Hepatocyte (in vitro differentiated cells): ENCODE data around the gene ADAMTS9. TPM values are rescaled to one million over a fixed set of nuclear protein-coding genes. Genes with fewer than 3 reads are reported as not detected.

Experiments
- DNase-seq: peaks from one replicate; pipeline ENCODE4 v3.0.0-alpha.2; 2016; ENCODE audit warnings: low spot score
- H2AFZ ChIP-seq: fragments of 200-600 bp; sonication (generic); 2 replicates; pipeline ENCODE4 v1.6.0; 2016; ENCODE audit warnings: antibody characterized with exemption, mild to moderate bottlenecking
- H3K27ac ChIP-seq: fragments of 200-600 bp; sonication (generic); 2 replicates; pipeline ENCODE4 v1.5.1; 2016; ENCODE audit warnings: mild to moderate bottlenecking
- H3K27me3 ChIP-seq: fragments of 200-600 bp; sonication (generic); 2 replicates; pipeline ENCODE4 v1.6.1; 2016
- H3K36me3 ChIP-seq: fragments of 200-600 bp; sonication (generic); replicated peaks from 2 replicates; pipeline ENCODE4 v1.5.1; 2016; ENCODE audit warnings: low read depth; ENCODE audit not compliant: insufficient read depth
- H3K4me1 ChIP-seq: fragments of 200-600 bp; sonication (generic); 2 replicates; pipeline ENCODE4 v1.5.1; 2016; ENCODE audit warnings: mild to moderate bottlenecking, moderate library complexity; ENCODE audit not compliant: insufficient read depth
- H3K4me2 ChIP-seq: fragments of 200-600 bp; sonication (generic); 2 replicates; pipeline ENCODE4 v1.6.0; 2016
- H3K4me3 ChIP-seq: fragments of 200-600 bp; sonication (generic); 2 replicates; pipeline ENCODE4 v1.5.1; 2016; ENCODE audit warnings: mild to moderate bottlenecking
- H3K79me2 ChIP-seq: fragments of 200-600 bp; sonication (generic); 2 replicates; pipeline ENCODE4 v1.6.0; 2017; ENCODE audit warnings: mild to moderate bottlenecking
- H3K9me2 ChIP-seq: fragments of 200-600 bp; sonication (generic); replicated peaks from 2 replicates; pipeline ENCODE4 v1.6.0; 2017; ENCODE audit warnings: mild to moderate bottlenecking; ENCODE audit not compliant: insufficient read depth
- H3K9me3 ChIP-seq: fragments of 200-600 bp; sonication (generic); 2 replicates; pipeline ENCODE4 v1.5.1; 2016; ENCODE audit warnings: low read depth, mild to moderate bottlenecking
- H4K20me1 ChIP-seq: fragments of 200-600 bp; sonication (generic); 2 replicates; pipeline ENCODE4 v1.6.0; 2016; ENCODE audit warnings: mild to moderate bottlenecking; ENCODE audit not compliant: insufficient read depth, poor library complexity, severe bottlenecking
- EZH2 ChIP-seq: fragments of 200-600 bp; sonication (generic); IDR thresholded peaks from 2 replicates; pipeline ENCODE4 v1.6.1; 2016; ENCODE audit warnings: antibody characterized with exemption, mild to moderate bottlenecking, borderline replicate concordance
- EZH2phosphoT487 ChIP-seq: fragments of 200-600 bp; sonication (generic); IDR thresholded peaks from one replicate; pipeline ENCODE4 v1.6.1; 2018; ENCODE audit warnings: antibody characterized with exemption, mild to moderate bottlenecking, low read depth, moderate library complexity; ENCODE audit not compliant: unreplicated experiment, severe bottlenecking
- WGBS: methylation state at CpG from one replicate; pipeline ENCODE4 v1.1.6; 2016; ENCODE audit warnings: low lambda C conversion rate; ENCODE audit errors: missing lambda C conversion rate; 5-methylcytosine and 5-hydroxymethylcytosine counted together
- polyA plus RNA-seq: library from polyadenylated mRNA; unstranded; fragments of >200 nt; fragmentation: Nextera tagmentation; extraction: Ambion mirVana; gene quantifications from 2 replicates; pipeline ENCODE4 v1.2.1, GENCODE V29; 2016
- total RNA-seq: library from RNA; depleted of rRNA; stranded (reverse); fragments of >200 nt; gene quantifications from 2 replicates; pipeline ENCODE4 v1.2.3, GENCODE V29; 2014
- TF ChIP-seq, protein P1 (sequence below): fragments of 200-600 bp; sonication (generic); IDR thresholded peaks from 2 replicates; pipeline ENCODE4 v1.5.1; 2016; ENCODE audit warnings: antibody characterized with exemption, mild to moderate bottlenecking; ENCODE audit not compliant: poor library complexity

The ADAMTS9 gene
- total and polyA plus RNA-seq, 2 experiments from 2014 or later = 56.9 to 145 TPM

DNA sequence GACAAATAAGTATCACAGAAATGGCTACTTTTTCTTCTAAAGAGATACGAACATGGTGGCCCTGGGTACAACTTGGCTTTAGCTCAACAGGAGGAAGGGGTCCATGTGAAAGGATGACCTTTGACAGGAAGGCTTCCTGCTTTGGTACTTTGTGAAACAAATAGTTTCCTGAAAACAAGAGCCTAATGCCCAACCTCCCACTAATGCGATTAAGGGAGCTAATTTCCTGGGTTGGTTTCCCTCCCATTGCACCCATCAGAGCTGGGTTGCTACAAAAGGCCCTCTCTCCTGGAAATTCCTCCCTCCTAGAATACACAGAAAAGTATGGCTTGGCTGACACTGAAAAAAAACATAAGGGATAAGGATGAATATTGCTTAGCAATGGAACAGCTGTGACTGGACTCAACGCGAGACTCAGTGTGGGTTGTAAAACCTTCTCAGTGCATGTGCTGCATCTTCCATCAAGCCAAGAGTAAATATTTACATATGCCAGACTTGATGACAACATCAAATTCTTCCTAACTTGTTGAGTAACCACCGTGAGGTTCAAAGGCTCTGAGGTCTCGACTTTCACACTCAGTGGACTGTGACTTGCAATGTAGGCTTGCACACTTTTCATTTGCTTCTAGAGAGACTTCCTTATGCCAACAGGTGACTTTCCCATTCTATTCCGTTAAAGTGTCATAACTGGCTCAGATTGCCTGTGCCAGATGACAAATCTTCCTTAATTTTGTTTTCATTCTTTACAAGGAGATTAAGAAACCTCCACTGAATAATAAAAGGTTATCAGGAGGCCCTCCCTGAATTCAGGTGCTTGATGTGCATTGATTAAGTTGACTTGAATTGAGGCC lies 60.1 kb downstream of the ADAMTS9 start:
- no peak for TF ChIP-seq EZH2phosphoT487
- TF ChIP-seq, protein P1, sequence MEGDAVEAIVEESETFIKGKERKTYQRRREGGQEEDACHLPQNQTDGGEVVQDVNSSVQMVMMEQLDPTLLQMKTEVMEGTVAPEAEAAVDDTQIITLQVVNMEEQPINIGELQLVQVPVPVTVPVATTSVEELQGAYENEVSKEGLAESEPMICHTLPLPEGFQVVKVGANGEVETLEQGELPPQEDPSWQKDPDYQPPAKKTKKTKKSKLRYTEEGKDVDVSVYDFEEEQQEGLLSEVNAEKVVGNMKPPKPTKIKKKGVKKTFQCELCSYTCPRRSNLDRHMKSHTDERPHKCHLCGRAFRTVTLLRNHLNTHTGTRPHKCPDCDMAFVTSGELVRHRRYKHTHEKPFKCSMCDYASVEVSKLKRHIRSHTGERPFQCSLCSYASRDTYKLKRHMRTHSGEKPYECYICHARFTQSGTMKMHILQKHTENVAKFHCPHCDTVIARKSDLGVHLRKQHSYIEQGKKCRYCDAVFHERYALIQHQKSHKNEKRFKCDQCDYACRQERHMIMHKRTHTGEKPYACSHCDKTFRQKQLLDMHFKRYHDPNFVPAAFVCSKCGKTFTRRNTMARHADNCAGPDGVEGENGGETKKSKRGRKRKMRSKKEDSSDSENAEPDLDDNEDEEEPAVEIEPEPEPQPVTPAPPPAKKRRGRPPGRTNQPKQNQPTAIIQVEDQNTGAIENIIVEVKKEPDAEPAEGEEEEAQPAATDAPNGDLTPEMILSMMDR = no peak
- TF ChIP-seq EZH2 = no peak
- H3K79me2 ChIP-seq = no peaks in the 10 kb centered on the region
- no peaks in the 10 kb centered on the region for H3K9me2 ChIP-seq
- H3K4me1 ChIP-seq = no peaks in the 10 kb centered on the region
- no peak overlapping the region for H2AFZ ChIP-seq
- H3K4me3 ChIP-seq = no peak overlapping the region
- peak; percentile 78 for DNase-seq
- H3K36me3 ChIP-seq = no peaks in the 10 kb centered on the region
- H3K4me2 ChIP-seq = no peak overlapping the region
- peak overlapping the region; percentile 22 for H3K27ac ChIP-seq
- no peaks in the 10 kb centered on the region for H4K20me1 ChIP-seq
- WGBS = 54% methylated on average over 7 of the region's 7 CpGs
- H3K9me3 ChIP-seq = no peaks in the 10 kb centered on the region
- no peaks in the 10 kb centered on the region for H3K27me3 ChIP-seq

DNA sequence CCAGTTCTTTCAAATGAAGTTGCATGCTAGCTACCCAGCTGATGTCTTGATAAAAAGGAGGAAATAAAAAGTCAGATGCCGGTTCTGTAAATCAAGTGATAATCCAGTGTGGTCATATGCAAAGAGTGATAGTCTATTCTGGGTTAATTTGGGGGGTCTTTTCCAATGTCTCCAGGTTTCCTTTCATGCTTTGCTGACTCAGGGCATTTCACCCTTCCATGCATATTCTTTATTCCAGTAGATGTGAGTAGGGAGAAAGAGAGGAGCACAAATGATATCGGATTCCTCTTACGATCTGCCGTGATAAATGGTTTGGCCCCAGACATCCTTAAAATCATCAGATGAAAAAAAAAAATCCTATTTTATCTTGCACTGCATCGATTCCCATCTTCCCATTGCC lies 60.8 kb downstream of the ADAMTS9 start:
- H4K20me1 ChIP-seq = no peaks in the 10 kb centered on the region
- no peaks in the 10 kb centered on the region for H3K4me1 ChIP-seq
- peak overlapping the region; percentile 22 for H3K27ac ChIP-seq
- no peaks in the 10 kb centered on the region for H3K36me3 ChIP-seq
- DNase-seq = no peak
- 97% methylated on average over 5 of the region's 5 CpGs for WGBS
- H2AFZ ChIP-seq = no peak overlapping the region
- no peaks in the 10 kb centered on the region for H3K9me2 ChIP-seq
- H3K27me3 ChIP-seq = no peaks in the 10 kb centered on the region
- no peak overlapping the region for H3K4me3 ChIP-seq
- no peak for TF ChIP-seq EZH2phosphoT487
- TF ChIP-seq EZH2 = no peak
- TF ChIP-seq, protein P1 = no peak
- no peak overlapping the region for H3K4me2 ChIP-seq
- no peaks in the 10 kb centered on the region for H3K9me3 ChIP-seq
- H3K79me2 ChIP-seq = no peaks in the 10 kb centered on the region

DNA sequence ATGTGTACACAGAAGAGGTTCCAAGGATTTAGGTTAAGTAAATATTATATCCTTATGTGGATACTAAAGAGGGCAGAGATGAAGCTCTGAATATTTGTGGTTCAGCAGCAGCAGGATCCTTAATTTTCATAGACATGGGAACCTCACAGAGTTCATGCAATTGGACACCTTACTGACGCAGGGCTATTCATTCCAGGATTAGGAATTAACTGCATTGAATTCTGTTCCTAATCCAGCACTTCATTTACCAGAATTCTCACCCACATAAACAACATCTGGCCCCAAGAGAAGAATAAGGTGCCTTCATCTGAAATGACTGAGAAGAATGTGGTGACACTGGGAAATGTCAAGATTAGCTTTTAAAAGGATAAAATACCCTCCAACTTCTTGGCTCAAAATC lies 62.4 kb downstream of the ADAMTS9 start:
- Histone ChIP-seq H3K4me3 (no peak overlapping the region), H3K27me3 (no peaks in the 10 kb centered on the region), H3K9me3 (no peaks in the 10 kb centered on the region), H3K4me2 (no peak overlapping the region), H3K27ac (no peak overlapping the region), H4K20me1 (no peaks in the 10 kb centered on the region), H3K9me2 (no peaks in the 10 kb centered on the region), H3K4me1 (no peaks in the 10 kb centered on the region), H3K36me3 (no peaks in the 10 kb centered on the region), H3K79me2 (no peaks in the 10 kb centered on the region), H2AFZ (no peak overlapping the region)
- TF ChIP-seq, protein P1 = no peak
- TF ChIP-seq EZH2 (no peak), EZH2phosphoT487 (no peak)
- WGBS = 82% methylated on average over 1 of the region's 1 CpG
- DNase-seq = no peak
